Neural cell (in vitro differentiated cells): Measurements from ENCODE around the gene ACTL9.

Experiments used
- CTCF ChIP-seq: fragments of 450-650 bp; IDR thresholded peaks from 2 replicates; pipeline ENCODE4 v1.5.1; 2014; ENCODE audit warnings: antibody characterized with exemption, mild to moderate bottlenecking, moderate library complexity; ENCODE audit not compliant: poor library complexity, severe bottlenecking
- EZH2 ChIP-seq: fragments of 200-600, 300-800 bp; shearing (Covaris generic), sonication (generic); IDR thresholded peaks from 2 replicates; pipeline ENCODE4 v1.6.1; 2014; ENCODE audit warnings: antibody characterized with exemption, low read length, borderline replicate concordance, mild to moderate bottlenecking; ENCODE audit not compliant: insufficient read depth, poor library complexity, severe bottlenecking
- POLR2AphosphoS5 ChIP-seq: IDR thresholded peaks from 2 replicates; pipeline ENCODE4 v1.6.1; 2012
- REST ChIP-seq: IDR thresholded peaks from 2 replicates; pipeline ENCODE4 v1.6.1; 2012; ENCODE audit warnings: borderline replicate concordance
- SMC3 ChIP-seq: fragments of 450-650 bp; conservative IDR thresholded peaks from 2 replicates; pipeline ENCODE4 v1.6.1; 2014; ENCODE audit warnings: antibody characterized with exemption, mild to moderate bottlenecking, moderate library complexity; ENCODE audit not compliant: poor library complexity

- TF ChIP-seq CTCF (no peak), EZH2 (no peak), SMC3 (no peak), REST (no peak), POLR2AphosphoS5 (no peak)
Measured at GRCh38 chr19:8673276-8673891, 25.2 kb downstream of the ACTL9 start.
